ENCODE measurements around the gene PRLH.

PRLH gene

DNA sequence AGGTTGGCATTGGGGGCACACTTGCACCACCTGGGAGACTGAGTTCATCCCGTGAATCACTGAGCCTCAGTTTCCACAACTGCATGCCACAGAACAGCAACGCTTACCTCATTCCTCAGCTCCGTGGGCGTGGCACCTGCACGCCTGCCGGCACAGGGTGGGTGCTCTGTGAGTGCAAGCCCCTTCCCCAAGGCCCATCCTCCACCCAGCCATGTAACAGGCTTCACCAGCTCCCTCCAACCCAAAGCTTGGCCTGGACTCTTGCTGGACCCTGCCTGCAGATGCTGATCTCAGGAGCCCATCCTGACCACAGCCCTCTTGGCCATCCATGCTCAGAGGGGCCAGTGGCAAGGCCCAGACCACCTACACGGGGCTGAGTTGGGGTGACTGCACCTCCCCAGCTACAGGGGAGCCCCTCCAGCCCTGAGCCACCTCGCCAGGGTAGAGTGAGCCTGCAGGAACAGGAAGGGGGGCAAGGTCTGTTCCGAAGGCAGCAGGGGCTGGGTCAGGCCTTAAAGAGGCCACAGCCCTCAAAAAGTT is 1.8 kb downstream of the PRLH start:
- H3K9me3 Mint-ChIP-seq = no peaks in the 10 kb centered on the region
- no peaks in the 10 kb centered on the region for H3K36me3 Mint-ChIP-seq (ENCODE audit: low read depth)
- no peak overlapping the region for H3K27ac Mint-ChIP-seq
- H3K4me3 Mint-ChIP-seq = no peak overlapping the region
- peaks cover 14% of the 10 kb centered on the region for H3K27me3 Mint-ChIP-seq
- H3K4me1 Mint-ChIP-seq (ENCODE audit: low read depth) = no peaks in the 10 kb centered on the region

DNA sequence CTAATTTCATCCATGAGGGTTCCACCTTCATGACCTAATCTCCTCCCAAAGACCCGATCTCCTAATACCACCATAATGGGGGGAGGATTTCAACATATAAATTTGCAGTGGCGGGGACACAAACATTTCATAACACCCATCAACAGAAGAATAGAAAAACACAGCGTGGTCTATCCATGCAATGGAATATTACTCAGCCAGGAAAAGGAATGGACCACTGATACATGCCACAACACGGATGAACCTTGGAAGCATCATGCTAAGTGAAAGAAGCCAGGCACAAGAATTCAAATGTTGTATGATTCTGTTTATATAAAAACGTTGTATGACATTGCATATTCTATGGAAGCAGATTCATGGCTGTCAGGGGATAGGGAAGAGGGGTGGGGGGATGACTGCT is 2.7 kb downstream of the PRLH start:
- H3K27me3 Mint-ChIP-seq = peaks cover 11% of the 10 kb centered on the region
- no peaks in the 10 kb centered on the region for H3K36me3 Mint-ChIP-seq (ENCODE audit: low read depth)
- H3K4me1 Mint-ChIP-seq (ENCODE audit: low read depth) = no peaks in the 10 kb centered on the region
- H3K27ac Mint-ChIP-seq = no peak overlapping the region
- no peak overlapping the region for H3K4me3 Mint-ChIP-seq
- H3K9me3 Mint-ChIP-seq = no peaks in the 10 kb centered on the region

DNA sequence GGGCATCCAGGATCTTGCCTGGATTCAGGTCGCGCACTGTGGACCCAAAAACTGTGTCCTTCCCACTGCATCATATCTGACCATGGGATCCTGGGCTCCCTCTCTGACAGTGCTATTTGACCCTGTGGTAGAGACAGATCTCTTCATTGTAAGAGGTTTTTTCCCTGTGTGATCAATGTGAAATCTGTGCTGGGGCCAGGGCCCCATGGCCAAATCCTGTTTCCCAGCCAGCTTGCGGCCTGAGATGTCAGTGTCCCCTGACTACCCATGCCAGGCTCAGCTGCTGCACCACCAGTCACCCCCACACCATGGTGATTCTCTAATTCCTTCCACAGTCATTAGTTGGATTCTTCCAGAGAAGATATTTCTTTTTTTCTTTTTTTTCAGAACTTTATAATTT is 3.5 kb downstream of the PRLH start:
- Mint-ChIP-seq H3K27me3 (peaks cover 5% of the 10 kb centered on the region), H3K27ac (no peak overlapping the region), H3K4me3 (no peak overlapping the region), H3K4me1 (ENCODE audit: low read depth) (no peaks in the 10 kb centered on the region), H3K36me3 (ENCODE audit: low read depth) (no peaks in the 10 kb centered on the region), H3K9me3 (no peaks in the 10 kb centered on the region)

DNA sequence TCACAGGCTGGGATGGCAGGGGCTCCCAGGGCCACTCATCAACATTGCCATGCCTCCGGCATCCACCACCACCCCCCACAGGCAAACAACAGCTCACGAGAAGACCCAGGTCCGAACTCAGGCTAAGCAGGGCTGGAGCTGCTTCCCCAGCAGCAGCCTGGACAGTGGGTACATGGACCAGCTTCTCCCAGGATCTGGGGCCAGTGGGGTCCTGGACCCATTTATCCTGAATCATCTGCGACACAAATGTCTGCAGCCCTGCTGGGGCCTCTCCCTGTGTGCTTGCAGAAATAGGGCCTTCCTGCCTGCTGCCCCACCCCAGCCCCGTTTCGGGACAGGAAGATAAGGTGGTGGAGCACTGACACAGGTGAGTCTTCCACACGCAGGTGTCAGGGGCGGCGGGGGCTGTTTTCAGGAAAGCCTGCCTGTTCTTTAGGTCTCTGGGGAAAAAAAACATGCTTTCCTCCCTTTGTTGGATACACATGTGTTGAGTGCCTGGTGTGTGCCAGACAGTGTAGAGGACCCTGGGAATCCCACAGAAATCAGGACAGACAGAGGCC is 4.5 kb downstream of the PRLH start:
- peaks cover 5% of the 10 kb centered on the region for H3K27me3 Mint-ChIP-seq
- H3K27ac Mint-ChIP-seq = no peak overlapping the region
- H3K4me3 Mint-ChIP-seq = no peak overlapping the region
- no peaks in the 10 kb centered on the region for H3K4me1 Mint-ChIP-seq (ENCODE audit: low read depth)
- no peaks in the 10 kb centered on the region for H3K36me3 Mint-ChIP-seq (ENCODE audit: low read depth)
- no peaks in the 10 kb centered on the region for H3K9me3 Mint-ChIP-seq

DNA sequence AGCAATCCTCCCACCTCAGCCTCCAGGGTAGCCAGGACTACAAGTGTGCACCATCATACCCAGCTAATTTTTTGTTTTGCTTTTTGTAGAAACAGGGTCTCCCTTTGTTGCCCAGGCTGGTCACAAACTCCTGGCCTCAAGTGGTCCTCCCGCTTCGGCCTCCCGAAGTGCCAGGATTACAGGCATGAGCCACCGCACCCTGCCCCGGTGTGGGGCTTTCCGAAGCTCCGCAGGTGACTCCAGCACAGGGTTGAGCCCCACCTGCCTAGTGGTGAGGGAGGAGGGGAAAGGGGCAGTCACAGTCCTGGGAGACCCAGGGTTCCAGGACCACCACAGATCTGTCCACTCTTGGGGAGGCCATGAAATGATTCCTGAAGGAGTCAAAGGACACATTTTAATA is 5.2 kb downstream of the PRLH start:
- Mint-ChIP-seq H3K27ac (no peak overlapping the region), H3K27me3 (peaks cover 5% of the 10 kb centered on the region), H3K9me3 (no peaks in the 10 kb centered on the region), H3K4me3 (no peak overlapping the region), H3K36me3 (ENCODE audit: low read depth) (no peaks in the 10 kb centered on the region), H3K4me1 (ENCODE audit: low read depth) (no peaks in the 10 kb centered on the region)

DNA sequence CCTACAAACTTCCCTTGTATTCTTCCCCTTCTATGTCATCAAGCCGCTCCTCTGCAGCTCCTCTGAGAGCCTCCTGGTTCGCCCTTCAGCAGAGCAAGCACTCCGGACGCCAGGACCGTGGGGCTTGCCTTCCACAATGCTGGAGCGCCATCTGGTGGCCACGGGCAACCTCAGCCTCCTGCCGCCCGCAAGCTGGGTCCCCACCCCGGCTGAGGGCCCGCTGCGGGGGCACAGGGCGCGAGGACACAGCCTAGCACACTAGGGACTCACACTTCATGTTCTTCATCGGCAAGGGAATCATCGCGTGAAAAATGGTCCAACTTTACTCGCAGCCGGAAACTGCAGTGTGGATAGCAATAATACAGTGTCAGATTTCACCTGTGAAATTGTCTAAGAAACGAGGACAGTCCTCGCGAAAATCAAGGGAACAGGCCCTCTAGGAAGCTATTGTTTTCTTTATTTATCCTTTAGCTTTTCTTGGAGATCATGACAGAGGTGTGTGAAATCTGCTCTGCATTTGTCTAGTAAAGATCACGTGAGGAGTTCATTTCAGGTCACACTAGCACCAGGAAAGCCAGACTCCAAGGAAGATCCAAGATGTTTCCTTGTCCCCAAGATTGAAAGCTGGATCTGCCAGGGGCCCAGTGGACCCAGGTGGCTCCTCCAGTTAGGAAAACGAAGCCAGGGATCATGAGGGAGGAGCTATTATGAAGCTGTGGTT is 5.8 kb downstream of the PRLH start:
- Mint-ChIP-seq H3K4me3 (no peak overlapping the region), H3K9me3 (no peaks in the 10 kb centered on the region), H3K27me3 (peaks cover 5% of the 10 kb centered on the region), H3K36me3 (ENCODE audit: low read depth) (no peaks in the 10 kb centered on the region), H3K27ac (no peak overlapping the region), H3K4me1 (ENCODE audit: low read depth) (no peaks in the 10 kb centered on the region)

DNA sequence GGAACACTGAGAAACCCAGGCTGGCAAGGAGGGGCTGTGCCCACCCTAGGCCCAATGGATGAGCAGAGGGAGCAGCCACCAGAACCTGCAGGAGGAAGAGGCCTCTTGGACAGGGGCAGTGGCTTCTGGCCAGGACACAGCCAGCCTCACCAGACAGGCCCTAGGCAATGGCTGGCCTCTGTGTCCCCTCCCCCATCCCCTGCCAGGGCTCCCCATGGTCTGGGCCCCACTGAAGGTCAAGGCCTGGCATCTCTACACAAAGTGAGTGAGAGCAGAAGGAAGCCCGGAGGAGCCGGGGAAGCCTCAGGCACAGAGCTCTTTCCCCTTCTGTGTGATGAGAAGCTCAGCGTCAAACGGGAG is 6.3 kb downstream of the PRLH start:
- no peaks in the 10 kb centered on the region for H3K9me3 Mint-ChIP-seq
- no peak overlapping the region for H3K27ac Mint-ChIP-seq
- peaks cover 5% of the 10 kb centered on the region for H3K27me3 Mint-ChIP-seq

DNA sequence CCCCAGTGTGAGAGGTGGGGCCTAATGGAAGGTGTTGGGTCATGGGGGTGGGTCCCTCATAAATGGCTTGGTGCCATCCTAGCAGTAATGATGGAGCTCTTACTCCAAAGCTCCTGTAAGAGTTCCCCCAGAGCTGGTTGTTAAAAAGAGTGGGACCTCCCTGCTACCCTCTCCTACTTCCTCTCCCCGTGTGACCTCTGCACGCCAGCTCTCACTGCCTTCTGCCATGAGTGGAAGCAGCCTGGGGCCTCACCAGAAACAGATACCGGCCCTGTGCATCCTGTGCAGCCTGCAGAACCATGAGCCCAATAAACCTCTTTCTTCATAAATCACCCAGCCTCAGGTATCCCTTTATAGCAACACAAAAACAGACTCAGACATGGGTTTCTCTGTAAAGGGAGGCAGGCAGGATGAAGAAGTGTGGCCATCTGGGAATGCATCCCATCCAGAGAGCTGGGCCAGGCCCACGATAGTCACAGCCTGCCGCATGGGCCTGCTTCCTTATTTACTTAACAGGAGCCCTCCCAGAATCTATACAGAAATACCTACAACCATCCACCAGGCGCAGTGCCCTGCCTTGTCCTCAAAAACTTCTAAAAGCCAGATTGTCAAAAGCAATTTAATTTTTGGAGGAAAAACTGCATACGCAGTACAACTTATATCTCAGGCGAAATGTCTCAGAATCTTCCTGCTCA is 7.5 kb downstream of the PRLH start:
- Mint-ChIP-seq H3K9me3 (no peaks in the 10 kb centered on the region), H3K27me3 (peaks cover 5% of the 10 kb centered on the region), H3K36me3 (ENCODE audit: low read depth) (no peaks in the 10 kb centered on the region), H3K4me3 (no peak overlapping the region), H3K27ac (no peak overlapping the region), H3K4me1 (ENCODE audit: low read depth) (no peaks in the 10 kb centered on the region)

More for the DNA sequence above, 6.3 kb downstream of the PRLH start:
- H3K4me1 Mint-ChIP-seq (ENCODE audit: low read depth) = no peaks in the 10 kb centered on the region
- H3K36me3 Mint-ChIP-seq (ENCODE audit: low read depth) = no peaks in the 10 kb centered on the region
- no peak overlapping the region for H3K4me3 Mint-ChIP-seq

DNA sequence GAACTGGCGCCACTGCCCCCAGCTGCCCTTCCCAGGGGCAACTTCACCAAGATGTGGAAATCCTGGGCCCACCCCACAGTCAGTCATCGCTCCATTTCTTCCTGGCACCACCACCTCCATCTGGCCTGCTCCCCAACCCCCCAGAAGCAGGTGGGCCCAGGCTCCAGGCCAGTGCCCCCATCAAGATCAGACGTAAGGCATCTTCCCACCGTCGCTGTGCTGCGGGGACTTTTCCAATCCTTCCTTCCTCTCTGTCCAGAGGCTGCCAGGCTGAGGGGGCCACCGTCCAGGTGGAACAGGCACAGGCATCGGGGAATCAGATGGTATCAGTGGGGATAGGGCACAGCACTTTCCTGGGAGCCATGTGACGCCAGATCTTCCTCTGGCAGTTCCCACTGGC is 8.1 kb downstream of the PRLH start:
- H3K27me3 Mint-ChIP-seq = peaks cover 4% of the 10 kb centered on the region
- no peaks in the 10 kb centered on the region for H3K36me3 Mint-ChIP-seq (ENCODE audit: low read depth)
- H3K27ac Mint-ChIP-seq = no peak overlapping the region
- no peaks in the 10 kb centered on the region for H3K4me1 Mint-ChIP-seq (ENCODE audit: low read depth)
- no peaks in the 10 kb centered on the region for H3K9me3 Mint-ChIP-seq
- H3K4me3 Mint-ChIP-seq = no peak overlapping the region

DNA sequence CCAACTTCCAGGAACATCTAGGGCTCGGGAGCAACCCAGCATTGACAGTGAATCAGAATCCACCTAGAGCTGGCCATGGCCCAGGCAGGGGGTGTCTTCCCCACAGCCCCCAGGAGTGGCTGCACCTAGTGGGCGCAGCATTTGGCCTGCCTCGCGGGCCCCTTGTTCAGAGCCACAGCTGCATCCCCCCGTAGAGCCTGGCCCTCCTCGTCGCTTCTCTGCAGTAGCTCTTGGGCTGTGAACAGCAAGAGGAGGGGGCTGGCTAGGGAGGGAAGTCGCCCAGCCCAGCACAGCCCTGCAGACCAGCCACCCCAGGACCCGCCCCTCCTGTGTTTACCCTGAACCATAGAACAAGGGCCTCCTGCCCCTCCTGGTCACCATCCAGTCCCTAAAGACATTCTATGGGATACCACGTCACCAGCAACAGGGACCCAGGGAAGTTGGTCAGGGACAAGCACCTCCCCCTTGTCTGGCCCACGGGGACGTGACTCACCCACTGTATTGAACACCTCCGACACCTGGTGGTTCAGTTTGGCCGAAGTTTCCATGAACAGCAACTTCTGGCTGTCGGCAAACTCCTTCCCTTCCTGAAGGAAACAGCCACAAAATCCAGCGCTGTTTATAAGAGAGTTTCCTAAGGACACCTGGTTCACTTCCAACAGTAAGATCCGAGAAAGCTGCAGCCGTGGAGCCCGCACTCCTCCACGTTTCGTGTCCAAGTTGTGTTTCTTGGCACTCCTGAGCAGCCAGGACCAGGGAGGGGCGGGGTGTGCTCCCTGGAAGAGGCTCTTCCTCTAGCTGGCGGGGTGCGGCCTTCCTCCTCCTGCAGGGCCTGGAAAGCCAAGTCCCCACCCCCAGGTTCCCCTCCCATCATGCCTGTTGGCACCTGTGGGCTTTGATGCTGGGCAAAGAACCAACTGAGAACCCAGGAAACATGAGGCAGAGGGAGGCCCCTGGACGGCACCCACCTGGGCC is 8.8 kb downstream of the PRLH start:
- Mint-ChIP-seq H3K27ac (no peak overlapping the region), H3K36me3 (ENCODE audit: low read depth) (no peaks in the 10 kb centered on the region), H3K4me3 (no peak overlapping the region), H3K4me1 (ENCODE audit: low read depth) (no peaks in the 10 kb centered on the region), H3K27me3 (no peaks in the 10 kb centered on the region), H3K9me3 (no peaks in the 10 kb centered on the region)

DNA sequence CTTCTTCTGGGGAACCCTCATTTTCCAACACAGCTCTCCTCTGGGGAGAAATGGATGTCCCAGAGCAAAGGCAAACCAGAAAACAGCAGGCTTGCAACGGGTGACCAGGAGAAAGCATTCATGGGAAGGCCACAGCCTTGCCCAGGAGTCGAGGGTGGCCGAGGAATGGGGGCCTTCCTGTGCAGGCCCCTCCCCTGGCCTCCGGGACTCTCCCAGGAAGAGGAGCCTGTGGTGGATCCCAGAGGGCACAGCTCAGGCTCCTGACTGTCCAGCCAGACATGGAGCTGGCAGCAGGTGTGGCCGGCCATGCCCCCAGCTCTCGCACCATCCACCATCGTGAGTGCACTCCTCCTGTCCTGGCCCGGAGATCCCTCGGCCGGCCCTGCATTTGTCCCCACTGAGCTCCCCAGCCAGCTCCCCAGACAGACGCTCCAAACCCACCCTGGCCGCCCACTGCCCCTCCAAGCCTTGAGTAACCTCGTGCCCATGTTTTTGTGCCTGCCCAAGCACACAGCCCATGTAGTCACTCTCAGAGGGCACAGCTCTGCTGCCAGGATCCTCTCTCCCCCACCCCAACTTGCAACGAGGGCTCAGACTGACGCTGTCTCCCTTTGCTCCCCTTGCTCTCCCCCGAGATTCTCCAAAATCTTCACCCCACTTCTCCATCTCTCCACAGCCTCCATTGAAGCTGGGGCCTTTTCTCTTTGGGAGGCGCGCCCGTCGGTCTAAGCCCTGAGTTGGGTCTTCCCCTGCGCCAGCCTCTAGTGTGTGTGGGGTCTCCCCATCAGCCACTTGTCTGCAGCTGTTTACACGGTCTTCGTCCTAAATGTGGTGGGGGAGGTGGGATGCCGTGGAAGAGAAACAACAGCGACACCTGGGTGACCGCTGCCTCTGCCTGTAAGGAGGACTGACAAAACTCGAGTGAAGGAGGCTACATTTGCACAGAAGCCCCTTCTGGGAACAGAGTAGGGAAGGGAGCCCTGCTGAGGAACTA is 9.8 kb downstream of the PRLH start:
- no peak overlapping the region for H3K4me3 Mint-ChIP-seq

DNA sequence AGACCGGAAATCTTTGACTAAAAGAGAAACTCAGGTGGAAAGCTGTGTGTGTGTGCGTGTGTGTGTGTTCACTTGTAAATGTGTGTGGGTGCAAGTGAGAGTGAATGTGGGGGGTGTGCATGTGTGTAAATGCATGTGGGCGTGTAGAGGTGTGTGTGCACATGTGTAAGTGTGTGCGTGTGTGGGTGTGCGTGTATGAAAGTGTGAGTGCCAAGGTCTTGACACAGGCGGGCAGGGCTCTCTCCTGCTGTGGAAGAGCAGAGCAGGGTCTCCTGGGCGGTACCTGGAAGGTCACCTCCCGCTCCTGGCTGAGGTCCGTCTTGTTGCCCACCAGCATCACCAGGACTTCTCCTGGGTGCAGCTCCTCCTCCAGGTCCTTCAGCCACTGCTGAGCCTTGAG is 10.6 kb downstream of the PRLH start:
- Mint-ChIP-seq H3K27ac (no peak overlapping the region), H3K36me3 (ENCODE audit: low read depth) (no peaks in the 10 kb centered on the region), H3K9me3 (no peaks in the 10 kb centered on the region), H3K4me1 (ENCODE audit: low read depth) (peaks cover 5% of the 10 kb centered on the region), H3K27me3 (no peaks in the 10 kb centered on the region), H3K4me3 (no peak overlapping the region)

More for the DNA sequence above, 9.8 kb downstream of the PRLH start:
- H3K27me3 Mint-ChIP-seq = no peaks in the 10 kb centered on the region
- no peaks in the 10 kb centered on the region for H3K36me3 Mint-ChIP-seq (ENCODE audit: low read depth)
- no peaks in the 10 kb centered on the region for H3K4me1 Mint-ChIP-seq (ENCODE audit: low read depth)
- H3K9me3 Mint-ChIP-seq = no peaks in the 10 kb centered on the region
- no peak overlapping the region for H3K27ac Mint-ChIP-seq

DNA sequence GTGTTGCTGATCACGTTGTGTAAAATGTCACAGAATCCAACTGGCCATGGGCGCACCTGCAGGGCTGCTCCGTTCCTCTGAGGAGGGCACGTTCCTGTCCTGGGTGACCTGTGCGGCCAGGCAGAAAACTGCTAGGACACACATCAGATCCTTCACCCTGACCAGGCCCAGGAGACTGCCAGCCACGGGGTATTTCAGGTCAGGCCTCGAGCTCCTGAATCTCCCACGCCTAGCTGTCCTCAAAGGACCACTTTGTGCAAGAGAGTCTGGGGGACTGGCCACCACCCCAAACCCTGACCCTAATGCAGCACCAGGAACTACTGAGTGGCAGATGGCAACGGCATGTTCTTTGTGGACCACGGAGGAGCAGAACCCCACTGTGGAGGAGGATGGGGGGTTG is 11.1 kb downstream of the PRLH start:
- Mint-ChIP-seq H3K4me1 (ENCODE audit: low read depth) (peaks cover 5% of the 10 kb centered on the region), H3K36me3 (ENCODE audit: low read depth) (no peaks in the 10 kb centered on the region), H3K4me3 (no peak overlapping the region), H3K27me3 (no peaks in the 10 kb centered on the region), H3K27ac (no peak overlapping the region), H3K9me3 (no peaks in the 10 kb centered on the region)

All from stimulated activated naive CD8-positive, alpha-beta T cell treated with anti-CD3 and anti-CD28 coated beads, Interleukin-15, Interleukin-2, amounts not matched to agents 100 ng/mL and 50 ng/mL, for 24 hours (primary cell).